Loucy (cell line): ENCODE data around the gene EFHC2.
"Not testable (repeated sequence)": the region's sequence is repeated elsewhere in the genome, so short reads cannot be mapped to it uniquely, and the experiment has no call there.

Experiments
- H2AFZ ChIP-seq: fragments of 200-600 bp; sonication (generic); 2 replicates; pipeline ENCODE4 v1.6.0; 2016; ENCODE audit warnings: antibody characterized with exemption, mild to moderate bottlenecking, low read length, moderate library complexity
- H3F3A ChIP-seq: fragments of 200-600 bp; 2 replicates; pipeline ENCODE4 v1.6.0; 2016; ENCODE audit warnings: antibody characterized with exemption, low read depth, mild to moderate bottlenecking
- H3K27me3 ChIP-seq: fragments of 200-600 bp; sonication (generic); 2 replicates; pipeline ENCODE4 v1.6.1; 2014; ENCODE audit warnings: low read length, mild to moderate bottlenecking; ENCODE audit not compliant: insufficient read depth, poor library complexity, severe bottlenecking
- H3K36me3 ChIP-seq: fragments of 200-600 bp; sonication (generic); 2 replicates; pipeline ENCODE4 v1.6.1; 2016; ENCODE audit warnings: low read length; ENCODE audit not compliant: insufficient read depth
- H3K4me1 ChIP-seq: fragments of 200-600 bp; sonication (generic); 2 replicates; pipeline ENCODE4 v1.5.1; 2014; ENCODE audit warnings: low read length, mild to moderate bottlenecking; ENCODE audit not compliant: insufficient read depth, poor library complexity, severe bottlenecking
- H3K4me2 ChIP-seq: fragments of 200-600 bp; sonication (generic); 2 replicates; pipeline ENCODE4 v1.6.0; 2014; ENCODE audit warnings: antibody characterized with exemption, low read length, low read depth, mild to moderate bottlenecking; ENCODE audit not compliant: poor library complexity, severe bottlenecking
- H3K4me3 ChIP-seq: fragments of 200-600 bp; sonication (generic); 2 replicates; pipeline ENCODE4 v1.5.1; 2014; ENCODE audit warnings: low read length, mild to moderate bottlenecking, mixed read lengths; ENCODE audit not compliant: poor library complexity, severe bottlenecking
- H3K79me2 ChIP-seq: fragments of 200-600 bp; sonication (generic); 2 replicates; pipeline ENCODE4 v1.6.1; 2014; ENCODE audit warnings: low read length; ENCODE audit not compliant: insufficient read depth
- H3K9ac ChIP-seq: fragments of 200-600 bp; sonication (generic); 2 replicates; pipeline ENCODE4 v1.6.0; 2014; ENCODE audit warnings: mild to moderate bottlenecking, low read depth, low read length, moderate library complexity; ENCODE audit not compliant: poor library complexity, severe bottlenecking
- H3K9me2 ChIP-seq: fragments of 200-600 bp; sonication (generic); replicated peaks from 2 replicates; pipeline ENCODE4 v1.6.1; 2016; ENCODE audit warnings: low read depth, low read length, mixed read lengths
- H3K9me3 ChIP-seq: fragments of 200-600 bp; sonication (generic); 2 replicates; pipeline ENCODE4 v1.6.1; 2014; ENCODE audit warnings: mild to moderate bottlenecking, antibody characterized with exemption, low read length, low read depth; ENCODE audit not compliant: insufficient read depth
- H4K20me1 ChIP-seq: fragments of 200-600 bp; sonication (generic); 2 replicates; pipeline ENCODE4 v1.6.0; 2014; ENCODE audit warnings: antibody characterized with exemption, low read length, mild to moderate bottlenecking; ENCODE audit not compliant: insufficient read depth, poor library complexity, severe bottlenecking
- EZH2phosphoT487 ChIP-seq: fragments of 200-600 bp; IDR thresholded peaks from 2 replicates; pipeline ENCODE4 v1.6.1; 2018; ENCODE audit warnings: antibody characterized with exemption, mild to moderate bottlenecking, moderate library complexity, borderline replicate concordance
- TF ChIP-seq, protein P1 (sequence below): fragments of 200-600 bp; sonication (generic); conservative IDR thresholded peaks from 2 replicates; pipeline ENCODE4 v1.5.1; 2014; ENCODE audit warnings: mild to moderate bottlenecking, antibody characterized with exemption, low read length

EFHC2 gene

DNA sequence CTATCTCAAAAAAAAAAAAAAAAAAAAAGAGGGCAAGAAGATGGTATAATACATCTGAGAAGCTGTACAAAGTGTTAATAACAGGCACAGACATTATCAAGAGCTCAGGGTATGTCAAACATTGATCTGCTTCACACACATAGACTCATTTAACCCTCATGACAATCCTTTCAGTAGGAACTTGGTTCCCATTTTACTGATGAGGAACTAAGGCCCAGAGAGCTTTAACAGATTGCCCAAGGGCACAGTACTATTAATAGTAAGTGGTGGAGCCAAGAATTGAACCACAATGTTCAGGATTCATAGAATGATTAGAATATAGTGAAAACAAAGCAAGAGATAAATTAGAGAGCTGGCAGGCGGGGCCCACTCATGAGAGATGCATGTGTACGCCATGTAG is 154.4 kb downstream of the EFHC2 start:
- Histone ChIP-seq H3K36me3 (no peaks in the 10 kb centered on the region), H2AFZ (no peak overlapping the region), H3K4me2 (no peak overlapping the region), H3F3A (no peaks in the 10 kb centered on the region), H3K4me3 (no peak overlapping the region), H3K9me2 (no peaks in the 10 kb centered on the region), H3K79me2 (no peaks in the 10 kb centered on the region), H3K27me3 (no peaks in the 10 kb centered on the region), H3K4me1 (no peaks in the 10 kb centered on the region), H4K20me1 (no peaks in the 10 kb centered on the region), H3K9me3 (no peaks in the 10 kb centered on the region), H3K9ac (no peak overlapping the region)
- TF ChIP-seq EZH2phosphoT487 = no peak
- TF ChIP-seq, protein P1, sequence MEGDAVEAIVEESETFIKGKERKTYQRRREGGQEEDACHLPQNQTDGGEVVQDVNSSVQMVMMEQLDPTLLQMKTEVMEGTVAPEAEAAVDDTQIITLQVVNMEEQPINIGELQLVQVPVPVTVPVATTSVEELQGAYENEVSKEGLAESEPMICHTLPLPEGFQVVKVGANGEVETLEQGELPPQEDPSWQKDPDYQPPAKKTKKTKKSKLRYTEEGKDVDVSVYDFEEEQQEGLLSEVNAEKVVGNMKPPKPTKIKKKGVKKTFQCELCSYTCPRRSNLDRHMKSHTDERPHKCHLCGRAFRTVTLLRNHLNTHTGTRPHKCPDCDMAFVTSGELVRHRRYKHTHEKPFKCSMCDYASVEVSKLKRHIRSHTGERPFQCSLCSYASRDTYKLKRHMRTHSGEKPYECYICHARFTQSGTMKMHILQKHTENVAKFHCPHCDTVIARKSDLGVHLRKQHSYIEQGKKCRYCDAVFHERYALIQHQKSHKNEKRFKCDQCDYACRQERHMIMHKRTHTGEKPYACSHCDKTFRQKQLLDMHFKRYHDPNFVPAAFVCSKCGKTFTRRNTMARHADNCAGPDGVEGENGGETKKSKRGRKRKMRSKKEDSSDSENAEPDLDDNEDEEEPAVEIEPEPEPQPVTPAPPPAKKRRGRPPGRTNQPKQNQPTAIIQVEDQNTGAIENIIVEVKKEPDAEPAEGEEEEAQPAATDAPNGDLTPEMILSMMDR = no peak

GRCh38 chrX:44187915-44188314 is 155.6 kb downstream of the EFHC2 start:
- H3K4me1 ChIP-seq, H3K4me3 ChIP-seq, H3K4me2 ChIP-seq: not testable (repeated sequence)

GRCh38 chrX:44183329-44183728 is 160.1 kb downstream of the EFHC2 start:
- H3K4me3 ChIP-seq = no peak overlapping the region
- H3K36me3 ChIP-seq = no peaks in the 10 kb centered on the region
- H3K27me3 ChIP-seq = no peaks in the 10 kb centered on the region
- peak overlapping the region; percentile 40; the same call in 1 of the 2 replicates for H2AFZ ChIP-seq
- peak overlapping the region; percentile 29 for H3K4me2 ChIP-seq
- TF ChIP-seq EZH2phosphoT487 = no peak
- TF ChIP-seq, protein P1 = peak; percentile 42
- no peaks in the 10 kb centered on the region for H3K79me2 ChIP-seq
- peaks cover 5% of the 10 kb centered on the region for H3K4me1 ChIP-seq
- H4K20me1 ChIP-seq = no peaks in the 10 kb centered on the region
- H3K9me2 ChIP-seq = no peaks in the 10 kb centered on the region
- H3K9me3 ChIP-seq = no peaks in the 10 kb centered on the region
- no peaks in the 10 kb centered on the region for H3F3A ChIP-seq
- no peak overlapping the region for H3K9ac ChIP-seq

More at GRCh38 chrX:44187915-44188314, 155.6 kb downstream of the EFHC2 start:
- H3K36me3 ChIP-seq, H4K20me1 ChIP-seq, H3K9me3 ChIP-seq, H2AFZ ChIP-seq, H3K27me3 ChIP-seq, H3K9ac ChIP-seq, H3K79me2 ChIP-seq, H3K9me2 ChIP-seq, H3F3A ChIP-seq: not testable (repeated sequence)

- Histone ChIP-seq H3K27me3 (no peaks in the 10 kb centered on the region), H3K79me2 (no peaks in the 10 kb centered on the region), H3K9ac (no peak overlapping the region), H2AFZ (no peak overlapping the region), H3F3A (no peaks in the 10 kb centered on the region), H3K9me3 (no peaks in the 10 kb centered on the region), H3K4me3 (no peak overlapping the region), H3K4me2 (no peak overlapping the region), H3K36me3 (no peaks in the 10 kb centered on the region), H4K20me1 (no peaks in the 10 kb centered on the region), H3K9me2 (no peaks in the 10 kb centered on the region), H3K4me1 (peaks cover 5% of the 10 kb centered on the region)
- TF ChIP-seq, protein P1 = no peak
- no peak for TF ChIP-seq EZH2phosphoT487
Observed at GRCh38 chrX:44178274-44179053, 165.0 kb downstream of the EFHC2 start.
